Endothelial cell of umbilical vein (primary cell): Measurements from ENCODE around the gene CCDC86. TPM values are rescaled to one million over a fixed set of nuclear protein-coding genes. Genes with fewer than 3 reads are reported as not detected.

Experiments used
- BruUV-seq: library from RNA; stranded (reverse); fragments of 400-500 nt; replicated peaks from 2 replicates; lab custom pipeline; 2021; lab: Mats Ljungman, UMichigan
- CTCF ChIA-PET: fragments of 300-600, 350-600 bp; sonication (Branson Sonifier 250); formaldehyde crosslinking; loops from one replicate; lab custom pipeline; 2021; ENCODE audit warnings: antibody characterized with exemption, inconsistent platforms; lab: Charles Lee
- POLR2A ChIA-PET: fragments of 300-600, 350-600 bp; sonication (Branson Sonifier 250); formaldehyde crosslinking; loops from one replicate; lab custom pipeline; 2021; ENCODE audit warnings: antibody characterized with exemption, inconsistent platforms; lab: Charles Lee
- DNase-seq: peaks from one replicate; pipeline ENCODE4 v3.0.0-alpha.2; 2011; ENCODE audit warnings: low read depth, low spot score
- FAIRE-seq: peaks from 2 replicates; lab custom pipeline; 2011; peaks lifted over from hg19 to GRCh38; lab: Jason Lieb, UNC
- H2AFZ ChIP-seq: 2 replicates; pipeline ENCODE4 v1.6.0; 2012; ENCODE audit warnings: low read depth, low read length, control low read depth, inconsistent platforms
- H3K27ac ChIP-seq: 2 replicates; pipeline ENCODE4 v1.5.1; 2011; ENCODE audit warnings: low read depth, mild to moderate bottlenecking, control low read depth, low read length, moderate library complexity; ENCODE audit not compliant: insufficient read depth
- H3K27me3 ChIP-seq, 2 experiments: 2 replicates each; pipeline versions ENCODE4 v1.6.0 to v1.6.1; 2011; ENCODE audit warnings: low read length in 2 of 2, mixed read lengths in 1 of 2; ENCODE audit not compliant: control insufficient read depth in 2 of 2, insufficient read depth in 2 of 2
- H3K36me3 ChIP-seq, 2 experiments: 2 replicates in 1 of 2; 3 replicates in 1 of 2; pipeline ENCODE4 v1.5.1; 2011; ENCODE audit warnings: low read length in 2 of 2, mild to moderate bottlenecking in 1 of 2, moderate library complexity in 1 of 2; ENCODE audit not compliant: control insufficient read depth in 2 of 2, insufficient read depth in 2 of 2; ENCODE audit errors: extremely low read depth in 1 of 2
- H3K4me1 ChIP-seq: 3 replicates; pipeline ENCODE4 v1.5.1; 2011; ENCODE audit warnings: mild to moderate bottlenecking, low read length; ENCODE audit not compliant: control insufficient read depth, insufficient read depth; ENCODE audit errors: extremely low read depth
- H3K4me2 ChIP-seq: 2 replicates; pipeline ENCODE4 v1.6.1; 2011; ENCODE audit warnings: low read length, control low read depth, mixed read lengths; ENCODE audit not compliant: insufficient read depth
- H3K4me3 ChIP-seq, 3 experiments: fragments of 200-600 bp in 1 of 3; sonication (generic), shearing (Covaris generic) in 1 of 3; replicated peaks in 1 of 3; 2 replicates each; pipeline ENCODE4 v1.5.1; 2011 to 2016; ENCODE audit warnings: control low read depth in 3 of 3, low read length in 3 of 3, mild to moderate bottlenecking in 2 of 3, inconsistent platforms in 1 of 3, low read depth in 1 of 3, moderate library complexity in 1 of 3; ENCODE audit not compliant: insufficient read depth in 1 of 3
- H3K79me2 ChIP-seq: 2 replicates; pipeline ENCODE4 v1.6.0; 2012; ENCODE audit warnings: low read length, inconsistent platforms; ENCODE audit not compliant: control insufficient read depth, insufficient read depth
- H3K9ac ChIP-seq: replicated peaks from 2 replicates; pipeline ENCODE3; 2011; ENCODE audit warnings: low read length, control low read depth; ENCODE audit not compliant: insufficient read depth; ENCODE audit errors: extremely low read depth
- H3K9me1 ChIP-seq: replicated peaks from 3 replicates; pipeline ENCODE4 v1.6.0; 2011; ENCODE audit warnings: mild to moderate bottlenecking, low read length; ENCODE audit not compliant: control insufficient read depth, insufficient read depth; ENCODE audit errors: extremely low read depth
- H3K9me3 ChIP-seq: replicated peaks from 2 replicates; pipeline ENCODE4 v1.5.1; 2012; ENCODE audit warnings: low read length, inconsistent platforms; ENCODE audit not compliant: control insufficient read depth, insufficient read depth
- H4K20me1 ChIP-seq: replicated peaks from 2 replicates; pipeline ENCODE3; 2011; ENCODE audit warnings: mild to moderate bottlenecking, low read length; ENCODE audit not compliant: control insufficient read depth, insufficient read depth; ENCODE audit errors: extremely low read depth
- CTCF ChIP-seq, 2 donors: IDR thresholded peaks; 1 replicate in 1 of 2; 2 replicates in 1 of 2; pipeline ENCODE4 v1.5.1; 2011; ENCODE audit warnings: low read length in 2 of 2, mild to moderate bottlenecking in 2 of 2, moderate library complexity in 2 of 2, control low read depth in 1 of 2, inconsistent platforms in 1 of 2, low read depth in 1 of 2; ENCODE audit not compliant: insufficient read depth in 1 of 2; ENCODE audit errors: extremely low read depth in 1 of 2
- EZH2 ChIP-seq: IDR thresholded peaks from 2 replicates; pipeline ENCODE4 v1.6.1; 2012; ENCODE audit warnings: borderline replicate concordance, low read depth, mild to moderate bottlenecking, moderate library complexity, low read length, inconsistent platforms; ENCODE audit not compliant: severe bottlenecking
- FOS ChIP-seq: IDR thresholded peaks from 2 replicates; pipeline ENCODE4 v1.6.1; 2011; ENCODE audit warnings: mild to moderate bottlenecking, low read length, moderate library complexity, borderline replicate concordance; ENCODE audit not compliant: insufficient read depth
- GATA2 ChIP-seq: IDR thresholded peaks from 2 replicates; pipeline ENCODE4 v1.7.0; 2011; ENCODE audit warnings: low read depth, mild to moderate bottlenecking, moderate library complexity, mixed read lengths, low read length; ENCODE audit not compliant: insufficient read length, insufficient read depth
- JUN ChIP-seq: IDR thresholded peaks from 2 replicates; pipeline ENCODE4 v1.6.1; 2011; ENCODE audit warnings: borderline replicate concordance, low read depth; ENCODE audit not compliant: insufficient read length, insufficient read depth
- MAX ChIP-seq: IDR thresholded peaks from 2 replicates; pipeline ENCODE4 v1.6.1; 2011; ENCODE audit not compliant: insufficient read depth, insufficient read length
- MYC ChIP-seq: IDR thresholded peaks from one replicate; pipeline ENCODE4 v1.6.1; 2011; ENCODE audit warnings: mild to moderate bottlenecking, low read depth, low read length
- POLR2A ChIP-seq: IDR thresholded peaks from 2 replicates; pipeline ENCODE4 v1.6.1; 2012; ENCODE audit warnings: low read depth, mild to moderate bottlenecking, control low read depth, low read length
- POLR2AphosphoS5 ChIP-seq: IDR thresholded peaks from 2 replicates; pipeline ENCODE4 v1.6.1; 2012; ENCODE audit warnings: low read depth, mild to moderate bottlenecking, control low read depth, low read length, moderate library complexity; ENCODE audit not compliant: insufficient read depth
- dilution Hi-C: fragments of 300-500 bp; cut with MboI; formaldehyde crosslinking; loops from one replicate; pipeline ENCODE4 v1.15.0; 2019; ENCODE audit warnings: low sequenced_read_pairs; ENCODE audit not compliant: extremely low pct_ligation_motif_present
- intact Hi-C: fragments of 100-400 bp; cut with micrococcal nuclease; formaldehyde crosslinking; loops from one replicate; pipeline ENCODE4 v1.10.0; 2022
- polyA plus RNA-seq, 4 experiments: library from polyadenylated mRNA; depleted of rRNA in 3 of 4; stranded (reverse) in 3 of 4; unstranded in 1 of 4; fragments of >200 nt; gene quantifications; 2 replicates each; pipeline versions ENCODE4 v1.2.1 to v1.2.3, GENCODE V29; 2011 to 2012; ENCODE audit warnings: missing spikeins in 1 of 4
- total RNA-seq: library from RNA; stranded (reverse); gene quantifications from 2 replicates; pipeline ENCODE4 v1.2.3, GENCODE V29; 2021

CCDC86 gene
- total and polyA plus RNA-seq, 2 donors (not counting 3 experiments of a cell fraction or from before 2014, with no cell fraction given) = 29.8 to 60.8 TPM

- Histone ChIP-seq H3K4me3 (no peak overlapping the region), H3K27ac (no peak overlapping the region), H3K9me3 (no peaks in the 10 kb centered on the region), H3K4me2 (no peak overlapping the region), H3K4me1 (peaks cover 12% of the 10 kb centered on the region), H3K9ac (no peak overlapping the region), H4K20me1 (no peaks in the 10 kb centered on the region), H3K9me1 (no peaks in the 10 kb centered on the region), H3K79me2 (no peaks in the 10 kb centered on the region), H3K36me3 (no peaks in the 10 kb centered on the region), H2AFZ (no peak overlapping the region), H3K27me3 (no peaks in the 10 kb centered on the region)
- CTCF ChIA-PET = interaction anchor here (1.1 to 2.6 kb wide), 4 partner anchors 11 to 86 kb away, joined by 3 to 13 read pairs (median 5); no protein-coding TSS in a partner anchor
- intact Hi-C loops = no loop called here
- POLR2A ChIA-PET = no interaction called here
- dilution Hi-C loops = no loop called here
- no peak for FAIRE-seq
- TF ChIP-seq POLR2A = no peak
- no peak for TF ChIP-seq POLR2AphosphoS5
- TF ChIP-seq FOS = no peak
- no peak for TF ChIP-seq CTCF (IDR thresholded peaks at IDR 0.05; ENCODE audit: extremely low read depth in 1 of 2, insufficient read depth in 1 of 2, low read depth in 1 of 2, low read length in 2 of 2)
- no peak for TF ChIP-seq EZH2
- TF ChIP-seq GATA2 = no peak
- TF ChIP-seq MAX = no peak
- no peak for TF ChIP-seq MYC
- TF ChIP-seq JUN = no peak
- DNase-seq = no peak
- no TSS peak for BruUV-seq
These were observed 28.6 kb upstream of the CCDC86 start for GRCh38 chr11:60813324-60813723.
